Placental epithelial cell (primary cell): Measurements from ENCODE around the gene KIF23. TPM values are rescaled to one million over a fixed set of nuclear protein-coding genes. Genes with fewer than 3 reads are reported as not detected.

Experiments
- small RNA-seq: library from RNA; depleted of rRNA; stranded (forward); fragments of <200 nt; gene quantifications from one replicate; pipeline ENCODE3, GENCODE V24; 2012
- total RNA-seq: library from RNA; depleted of rRNA; stranded (reverse); fragments of >200 nt; gene quantifications from 2 replicates; pipeline ENCODE4 v1.2.3, GENCODE V29; 2012

The KIF23 gene
- total RNA-seq = 12.2 and 24.0 TPM in 2 replicates

GRCh38 chr15:69413822-69414700 is at the start of gene KIF23:
Gene KIF23, plus strand, starts transcription at chr15:69414349. Its CDS starts 117 bp downstream, at chr15:69414466.

DNA sequence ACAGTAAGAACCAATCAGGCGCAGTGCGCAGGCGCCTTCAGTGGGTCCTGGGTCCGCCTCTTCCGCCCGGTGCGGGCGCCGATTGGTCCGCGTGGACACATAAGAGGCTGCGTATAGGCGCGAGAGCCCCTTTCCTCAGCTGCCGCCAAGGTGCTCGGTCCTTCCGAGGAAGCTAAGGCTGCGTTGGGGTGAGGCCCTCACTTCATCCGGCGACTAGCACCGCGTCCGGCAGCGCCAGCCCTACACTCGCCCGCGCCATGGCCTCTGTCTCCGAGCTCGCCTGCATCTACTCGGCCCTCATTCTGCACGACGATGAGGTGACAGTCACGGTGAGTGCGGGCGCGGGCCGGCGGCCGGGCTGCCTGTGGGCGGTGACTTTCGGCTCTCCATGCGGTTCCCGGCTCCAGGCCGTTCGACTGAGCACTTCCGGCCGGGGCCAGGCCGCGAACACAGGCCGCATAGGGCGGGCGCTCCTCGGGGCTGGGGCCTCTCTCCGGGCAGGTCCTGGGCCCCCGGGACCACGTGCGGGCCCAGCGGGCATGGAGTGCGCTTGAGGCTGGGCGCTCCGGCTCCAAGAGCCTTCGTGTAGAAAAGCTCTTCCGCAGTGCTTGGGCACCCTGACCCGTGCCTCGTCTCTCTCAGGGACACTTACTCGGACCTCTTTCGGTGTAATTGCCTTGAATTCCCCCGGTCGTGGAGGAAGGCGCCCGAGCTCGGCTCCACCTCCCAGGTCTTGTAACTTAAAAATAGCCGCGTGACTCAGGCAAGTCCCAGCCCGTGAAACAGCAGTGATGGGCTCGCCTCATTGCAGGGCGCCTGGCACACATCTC is 38.8 kb downstream of the KIF23 start, which contains the start of gene RPLP1:
Gene RPLP1, plus strand, starts transcription at position 127 of the 830 bp plus-strand sequence. Its CDS starts 131 bp downstream, at position 258.

Small RNA genes lying within 50 kb of the gene (small RNA-seq; reads per million reads assigned to genes)
- 0.23 reads per million for gene RF00012

Other genes starting within 250 kb of the KIF23 start
- gene PAQR5, start 115.4 kb upstream of the KIF23 start, total RNA-seq = under 0.01 and 0.22 TPM in 2 replicates
- gene RPLP1, start 38.5 kb downstream of the KIF23 start, total RNA-seq = 139 and 214 TPM in 2 replicates